ENCODE results near the gene TMEM117. TPM values are rescaled to one million over a fixed set of nuclear protein-coding genes. Genes with fewer than 3 reads are reported as not detected.
"Not testable (repeated sequence)": the region's sequence is repeated elsewhere in the genome, so short reads cannot be mapped to it uniquely, and the experiment has no call there.

TMEM117 gene
- total RNA-seq, 1 experiment from 2014 or later, result 7.8 TPM

GRCh38 chr12:44091948-44092606, 256.2 kb downstream of the TMEM117 start:
- DNase-seq (ENCODE audit: low spot score), result no peak

DNA sequence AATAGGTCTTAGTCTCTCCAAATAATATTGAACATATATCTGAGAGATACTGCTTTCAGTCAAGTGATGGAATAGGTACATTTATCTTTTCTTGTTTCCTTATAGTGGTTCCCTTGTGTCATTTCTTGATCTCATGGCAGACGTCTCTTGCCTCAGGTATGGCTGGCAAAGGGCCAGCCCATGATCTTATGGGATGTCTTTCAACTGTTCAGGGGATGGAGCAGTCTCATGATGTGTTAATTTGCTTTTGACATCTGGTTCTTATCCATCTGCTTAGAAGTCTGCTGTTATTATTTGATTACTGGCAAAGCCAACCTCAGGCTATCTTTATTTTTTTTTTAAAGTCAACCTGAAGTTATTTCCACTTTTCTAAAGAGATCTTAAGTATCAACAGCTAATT, 262.9 kb downstream of the TMEM117 start:
- no peak for DNase-seq (ENCODE audit: low spot score)

DNA sequence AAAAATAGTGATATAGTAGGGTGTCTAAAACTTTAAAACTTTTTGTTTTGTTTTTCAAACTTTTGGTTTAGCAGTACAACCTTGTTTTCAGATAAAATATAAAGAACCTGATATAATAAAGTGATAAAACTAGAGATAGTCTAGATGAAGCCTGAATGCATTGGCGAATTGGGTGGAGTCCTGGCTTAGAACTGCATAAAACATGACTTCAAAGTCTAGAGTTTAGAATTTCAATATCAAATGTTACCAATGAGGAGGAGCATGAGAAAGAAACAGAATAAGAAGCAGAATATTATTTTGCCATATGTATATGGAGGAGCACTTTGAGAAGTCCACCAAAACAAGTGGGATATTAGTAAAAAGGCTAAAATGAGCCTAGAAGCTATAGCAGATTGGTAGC, 263.6 kb downstream of the TMEM117 start:
- no peak for DNase-seq (ENCODE audit: low spot score)

DNA sequence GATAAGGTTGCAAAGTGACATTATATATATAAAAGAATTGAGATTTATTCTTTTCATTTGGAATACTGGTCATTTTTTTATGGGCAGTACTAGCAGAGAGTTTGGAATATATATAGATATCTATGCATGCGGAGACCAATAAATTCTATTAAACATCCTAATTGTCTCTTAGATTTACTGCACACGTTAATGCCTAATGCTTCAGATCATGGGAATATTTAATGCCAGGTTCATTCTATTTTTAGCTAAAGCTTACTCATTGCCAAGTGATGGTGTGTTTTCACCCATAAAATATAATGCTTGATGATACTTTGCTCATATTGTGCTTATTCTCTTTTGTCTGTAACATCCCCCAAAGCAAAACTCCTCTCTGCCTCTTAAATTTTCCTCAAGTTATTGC, 264.4 kb downstream of the TMEM117 start:
- DNase-seq (ENCODE audit: low spot score), result no peak

- DNase-seq (ENCODE audit: low spot score), result no peak
Observed at GRCh38 chr12:44101475-44101874, 265.6 kb downstream of the TMEM117 start.

GRCh38 chr12:44114906-44115305, 279.0 kb downstream of the TMEM117 start:
- DNase-seq (ENCODE audit: low spot score), result no peak

- DNase-seq (ENCODE audit: low spot score), result no peak
Observed at GRCh38 chr12:44117337-44117736, 281.5 kb downstream of the TMEM117 start.

GRCh38 chr12:44118946-44119345, 283.1 kb downstream of the TMEM117 start:
- no peak for DNase-seq (ENCODE audit: low spot score)

- DNase-seq (ENCODE audit: low spot score), result no peak
Observed at GRCh38 chr12:44126806-44127205, 290.9 kb downstream of the TMEM117 start.

DNA sequence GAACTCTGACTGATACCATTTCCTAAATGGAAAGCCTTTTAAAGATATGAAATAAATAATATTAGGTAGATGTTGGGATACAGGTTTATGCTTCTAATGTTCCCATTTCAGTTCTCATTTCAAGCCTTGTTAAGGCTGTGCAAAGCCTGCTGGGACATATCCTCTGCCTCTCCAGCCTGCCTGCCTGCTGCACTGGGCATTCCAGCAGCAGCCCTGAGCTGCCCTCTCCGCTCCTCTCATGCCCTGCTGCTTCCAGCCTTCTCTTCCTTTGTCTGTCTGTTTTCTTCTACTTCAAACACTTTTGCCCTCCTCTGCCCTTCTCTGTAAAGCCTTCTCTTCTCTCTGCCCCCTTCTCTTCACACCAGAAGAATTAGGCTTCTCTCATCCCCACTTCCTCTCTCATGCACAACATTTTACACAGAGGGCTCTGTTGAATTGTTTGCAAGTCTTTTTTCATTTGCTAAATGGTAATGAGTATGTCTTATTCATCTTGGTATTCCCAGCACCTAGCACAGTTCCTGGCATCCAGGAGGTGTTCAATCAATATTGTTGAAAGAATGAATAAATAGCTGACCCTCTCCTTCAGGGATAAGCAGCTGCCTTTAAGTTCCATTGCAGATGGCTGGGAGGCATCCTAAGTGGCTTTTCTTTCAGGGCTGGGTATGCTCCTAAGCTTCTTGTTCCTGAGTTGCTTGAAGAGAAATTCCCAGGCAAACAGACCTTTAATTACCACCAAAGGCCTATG, 292.3 kb downstream of the TMEM117 start:
- DNase-seq (ENCODE audit: low spot score), result no peak

DNA sequence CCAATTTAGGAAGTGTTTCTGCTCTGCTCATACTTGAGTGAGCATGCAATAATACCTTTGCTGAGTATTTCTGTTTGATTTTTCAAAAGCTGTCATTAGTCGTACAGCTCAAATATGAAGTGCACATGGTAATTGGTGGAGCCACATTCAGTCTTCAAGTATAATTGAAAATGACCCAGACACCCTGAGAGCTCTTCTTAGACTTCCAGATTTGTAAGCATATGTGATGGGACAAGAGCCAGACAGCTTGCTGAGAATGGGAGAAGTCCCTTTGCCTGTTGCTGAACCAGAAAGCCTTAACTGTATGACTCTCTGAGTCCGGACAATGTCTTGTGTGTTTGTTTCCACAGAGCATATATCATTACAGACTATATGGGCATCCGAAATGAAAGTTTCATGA, 307.3 kb downstream of the TMEM117 start:
- no peak for DNase-seq (ENCODE audit: low spot score)

GRCh38 chr12:44148936-44149335, 313.1 kb downstream of the TMEM117 start:
- no peak for DNase-seq (ENCODE audit: low spot score)

DNA sequence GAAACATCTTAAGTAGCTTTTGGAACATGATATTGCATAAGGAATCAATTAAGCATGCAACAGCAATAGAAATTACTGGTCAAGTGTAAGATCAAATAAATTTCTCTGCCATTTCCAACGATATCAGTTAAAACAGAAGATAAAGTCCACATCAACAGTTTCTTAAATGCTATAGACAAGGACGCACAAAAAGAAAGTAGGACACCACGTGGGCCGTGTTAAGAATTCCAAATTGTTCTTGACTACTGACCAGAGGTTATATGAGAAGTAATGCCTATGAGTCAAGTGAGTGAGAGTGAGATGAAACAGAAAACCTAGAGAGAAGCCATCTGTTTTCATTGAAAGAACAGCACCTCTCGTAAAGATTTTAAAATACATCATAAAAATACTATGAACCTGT, 318.2 kb downstream of the TMEM117 start:
- no peak for DNase-seq (ENCODE audit: low spot score)

DNA sequence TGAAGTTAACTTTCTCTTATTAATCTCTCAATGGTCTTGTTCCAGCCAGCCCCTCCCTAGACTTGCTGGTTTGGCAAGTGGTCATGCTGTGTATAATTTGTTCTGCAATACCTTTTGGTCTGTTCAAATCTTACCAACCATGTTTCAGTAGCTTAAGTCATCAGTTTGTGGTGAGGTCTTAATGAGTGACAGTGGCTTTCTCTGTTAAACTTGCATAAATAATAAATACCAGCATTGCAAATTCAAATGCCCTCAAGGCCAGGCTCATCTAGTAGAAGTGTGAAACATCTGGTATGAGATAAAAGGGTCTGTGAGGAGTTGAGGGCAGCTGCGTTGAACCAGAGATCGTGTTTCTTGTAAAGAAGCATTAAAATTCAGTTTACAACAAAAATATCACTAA, 319.5 kb downstream of the TMEM117 start:
- no peak for DNase-seq (ENCODE audit: low spot score)

DNA sequence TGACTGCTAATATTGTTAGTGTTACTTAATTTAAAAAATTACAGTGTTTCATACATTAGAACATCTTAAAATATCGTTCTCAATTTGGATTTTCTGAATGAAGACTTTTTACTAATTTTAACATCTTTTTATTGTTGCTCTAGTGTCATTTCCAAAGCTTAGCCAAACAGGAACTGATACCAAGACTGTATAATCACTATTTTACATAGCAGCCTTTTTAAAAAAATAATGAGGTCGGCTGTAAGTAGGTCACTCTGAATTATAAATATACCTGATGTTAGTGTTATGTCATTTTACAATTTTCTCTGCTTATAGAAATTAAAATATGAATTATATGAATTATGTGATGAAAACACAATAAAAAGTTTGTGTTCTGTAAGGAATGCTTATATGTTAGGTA, 321.5 kb downstream of the TMEM117 start:
- no peak for DNase-seq (ENCODE audit: low spot score)

- no peak for DNase-seq (ENCODE audit: low spot score)
Observed at GRCh38 chr12:44158746-44159145, 322.9 kb downstream of the TMEM117 start.

- DNase-seq (ENCODE audit: low spot score), result no peak
Observed at GRCh38 chr12:44159216-44159615, 323.3 kb downstream of the TMEM117 start.

GRCh38 chr12:44159862-44160261, 324.0 kb downstream of the TMEM117 start:
- no peak for DNase-seq (ENCODE audit: low spot score)

DNA sequence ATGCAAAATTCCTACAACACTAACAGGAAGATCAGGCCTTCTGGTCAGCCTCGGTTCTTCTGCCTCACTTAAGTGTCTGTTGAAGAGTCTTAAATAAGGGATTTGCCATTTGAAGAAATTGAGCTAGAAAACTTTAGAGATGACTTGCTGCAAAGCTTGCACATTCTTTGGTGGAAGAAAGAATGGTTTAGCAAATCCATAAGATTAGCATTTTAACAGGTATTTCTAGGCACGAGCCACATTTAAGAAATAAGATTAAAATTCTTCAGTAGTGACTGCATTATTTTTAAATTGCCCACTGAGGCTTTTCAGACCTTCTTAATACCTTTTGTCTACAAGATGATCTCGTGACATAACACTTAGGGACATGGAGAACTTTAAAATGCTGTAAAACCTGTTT, 327.1 kb downstream of the TMEM117 start:
- no peak for DNase-seq (ENCODE audit: low spot score)

- no peak for DNase-seq (ENCODE audit: low spot score)
Observed at GRCh38 chr12:44174053-44174452, 338.2 kb downstream of the TMEM117 start.

- DNase-seq (ENCODE audit: low spot score), result no peak
Observed at GRCh38 chr12:44184499-44185206, 348.8 kb downstream of the TMEM117 start.

GRCh38 chr12:44193281-44193680, 357.4 kb downstream of the TMEM117 start:
- no peak for DNase-seq (ENCODE audit: low spot score)

DNA sequence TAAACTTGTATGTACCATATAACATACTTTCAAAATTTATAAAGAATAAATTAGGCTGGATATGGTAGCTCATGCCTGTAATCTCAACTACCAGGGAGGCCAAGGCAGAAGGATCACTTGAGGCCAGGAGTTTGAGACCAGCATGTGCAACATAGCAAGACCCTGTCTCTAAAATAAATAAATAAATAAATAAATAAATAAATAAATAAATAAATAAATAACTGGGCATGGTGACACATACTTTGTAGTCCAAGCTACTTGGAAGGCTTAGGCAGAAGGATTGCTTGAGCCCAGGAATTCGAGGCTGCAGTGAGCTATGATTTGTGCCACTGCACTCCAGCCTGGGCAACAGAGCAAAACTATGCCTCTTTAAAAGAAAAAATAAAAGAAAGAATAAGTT, 359.8 kb downstream of the TMEM117 start:
- DNase-seq (ENCODE audit: low spot score), result not testable (repeated sequence)
